ENCODE measurements around the gene TBX19. TPM values are rescaled to one million over a fixed set of nuclear protein-coding genes. Genes with fewer than 3 reads are reported as not detected.
A peak's percentile ranks its signal among the peaks of the same experiment; 100 is the strongest.

TBX19 gene
- total and polyA plus RNA-seq, 7 donors = 0.12 to 0.56 (median 0.27) TPM

GRCh38 chr1:168260393-168260792 lies 20.3 kb upstream of the TBX19 start:
- 37 to 40% (median 37%) methylated on average over 3 of the region's 3 CpGs for WGBS, 3 donors

GRCh38 chr1:168261390-168261789 lies 19.3 kb upstream of the TBX19 start:
- WGBS, 3 donors = 45 to 58% (median 47%) methylated on average over 2 of the region's 2 CpGs
- ATAC-seq = peak in 1 of 4 donors; percentile 11
- H3K36me3 ChIP-seq (ENCODE audit: insufficient read depth in 1 of 2, low read depth in 1 of 2) = no peaks in the 10 kb centered on the region
- intact Hi-C loops (cut with DNase I) = no loop called here
- no peak overlapping the region for H3K4me3 ChIP-seq
- H3K27ac ChIP-seq = no peak overlapping the region
- no peak for TF ChIP-seq CTCF (IDR thresholded peaks at IDR 0.05)
- peaks cover 10% of the 10 kb centered on the region for H3K4me1 ChIP-seq
- H3K9me3 ChIP-seq = peaks cover 5% of the 10 kb centered on the region
- H3K27me3 ChIP-seq (ENCODE audit: insufficient read depth in 3 of 3, low read length in 2 of 3) = no peaks in the 10 kb centered on the region
- no peak for DNase-seq

More at GRCh38 chr1:168260393-168260792, 20.3 kb upstream of the TBX19 start:
- Histone ChIP-seq H3K36me3 (ENCODE audit: insufficient read depth in 1 of 2, low read depth in 1 of 2) (no peaks in the 10 kb centered on the region), H3K4me3 (no peak overlapping the region), H3K27me3 (ENCODE audit: insufficient read depth in 3 of 3, low read length in 2 of 3) (no peaks in the 10 kb centered on the region), H3K27ac (no peak overlapping the region), H3K9me3 (peaks cover 15% of the 10 kb centered on the region), H3K4me1 (peaks cover 10% of the 10 kb centered on the region)
- no peak for TF ChIP-seq CTCF (IDR thresholded peaks at IDR 0.05)
- ATAC-seq (peak; percentile 33 to 87 (median 54)), DNase-seq (no peak)
- intact Hi-C loops (cut with DNase I) = no loop called here

GRCh38 chr1:168263130-168263529 lies 17.5 kb upstream of the TBX19 start:
- Histone ChIP-seq H3K36me3 (ENCODE audit: insufficient read depth in 1 of 2, low read depth in 1 of 2) (no peaks in the 10 kb centered on the region), H3K27me3 (ENCODE audit: insufficient read depth in 3 of 3, low read length in 2 of 3) (no peaks in the 10 kb centered on the region), H3K4me1 (peaks cover 10% of the 10 kb centered on the region), H3K9me3 (no peaks in the 10 kb centered on the region), H3K27ac (no peak overlapping the region), H3K4me3 (no peak overlapping the region)
- 92 to 96% (median 93%) methylated on average over 4 of the region's 4 CpGs for WGBS, 3 donors
- TF ChIP-seq CTCF (IDR thresholded peaks at IDR 0.05) = no peak
- ATAC-seq (no peak), DNase-seq (no peak)
- intact Hi-C loops (cut with DNase I) = no loop called here

GRCh38 chr1:168264296-168264695 lies 16.4 kb upstream of the TBX19 start:
- TF ChIP-seq CTCF (IDR thresholded peaks at IDR 0.05) = no peak
- Histone ChIP-seq H3K27ac (no peak overlapping the region), H3K4me1 (peaks cover 10% of the 10 kb centered on the region), H3K9me3 (no peaks in the 10 kb centered on the region), H3K27me3 (ENCODE audit: insufficient read depth in 3 of 3, low read length in 2 of 3) (no peaks in the 10 kb centered on the region), H3K36me3 (ENCODE audit: insufficient read depth in 1 of 2, low read depth in 1 of 2) (no peaks in the 10 kb centered on the region), H3K4me3 (no peak overlapping the region)
- 97 to 98% (median 98%) methylated on average over 7 of the region's 7 CpGs for WGBS, 3 donors
- no peak for ATAC-seq
- DNase-seq = no peak
- intact Hi-C loops (cut with DNase I) = no loop called here

GRCh38 chr1:168265596-168265995 lies 15.1 kb upstream of the TBX19 start:
- intact Hi-C loops (cut with DNase I) = no loop called here
- H3K27ac ChIP-seq = no peak overlapping the region
- H3K27me3 ChIP-seq (ENCODE audit: insufficient read depth in 3 of 3, low read length in 2 of 3) = no peaks in the 10 kb centered on the region
- no peak for ATAC-seq
- H3K4me3 ChIP-seq = no peak overlapping the region
- peaks cover 6% of the 10 kb centered on the region for H3K4me1 ChIP-seq
- H3K9me3 ChIP-seq = no peaks in the 10 kb centered on the region
- H3K36me3 ChIP-seq (ENCODE audit: insufficient read depth in 1 of 2, low read depth in 1 of 2) = no peaks in the 10 kb centered on the region
- no peak for DNase-seq
- WGBS, 3 donors = 96 to 100% (median 100%) methylated on average over 1 of the region's 1 CpG
- no peak for TF ChIP-seq CTCF (IDR thresholded peaks at IDR 0.05)

Data from psoas muscle (tissue), 8 donors.